HG03060 (cell line): Measurements from ENCODE around the gene GNAS.
"Not testable (repeated sequence)": the region's sequence is repeated elsewhere in the genome, so short reads cannot be mapped to it uniquely, and the experiment has no call there.

Source experiments
- ATAC-seq: cut with Tn5 transposase; IDR thresholded peaks from one replicate; pipeline ENCODE4 v1.9.1; 2021; ENCODE audit warnings: low read depth, moderate number of reproducible peaks; ENCODE audit not compliant: unreplicated experiment

Gene GNAS

DNA sequence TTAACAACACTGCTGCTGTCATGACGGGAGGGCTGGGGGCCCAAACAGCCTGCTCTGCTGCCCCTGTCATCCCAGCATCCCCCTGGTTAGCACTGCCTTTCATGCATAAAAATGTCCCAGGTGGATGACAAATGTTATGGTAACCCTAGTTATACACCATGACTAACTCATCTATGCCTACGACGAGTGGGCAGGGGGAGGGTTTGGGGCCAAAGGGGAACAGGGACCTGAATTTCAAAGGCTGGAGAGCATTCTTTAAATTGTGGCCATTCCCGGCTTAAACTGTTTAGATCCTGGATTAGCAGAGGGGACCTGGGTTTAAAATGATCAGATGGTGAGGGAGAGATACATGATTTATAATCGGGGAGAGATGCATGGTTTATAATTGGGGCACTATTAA lies 26.2 kb upstream of the GNAS start:
- no peak for ATAC-seq

DNA sequence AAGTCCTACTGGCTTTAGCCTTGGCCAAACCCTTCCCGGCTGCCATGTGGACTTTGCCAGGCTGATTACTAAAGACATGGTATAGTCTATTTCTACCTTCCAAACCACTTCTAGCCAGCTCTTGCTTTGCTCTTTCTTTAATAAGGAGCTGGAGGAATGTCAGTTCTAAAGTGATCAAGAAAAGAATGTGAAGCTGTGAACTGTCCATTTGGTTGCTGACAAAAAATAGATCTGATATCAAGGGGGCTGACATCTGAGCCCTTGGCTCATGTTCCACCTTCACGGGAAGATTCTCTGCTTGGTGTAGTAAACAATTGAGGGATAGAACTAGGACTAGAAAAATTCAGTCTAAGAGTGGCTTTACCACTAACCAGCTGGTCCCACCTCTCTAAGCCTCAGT lies 24.4 kb upstream of the GNAS start:
- no peak for ATAC-seq

DNA sequence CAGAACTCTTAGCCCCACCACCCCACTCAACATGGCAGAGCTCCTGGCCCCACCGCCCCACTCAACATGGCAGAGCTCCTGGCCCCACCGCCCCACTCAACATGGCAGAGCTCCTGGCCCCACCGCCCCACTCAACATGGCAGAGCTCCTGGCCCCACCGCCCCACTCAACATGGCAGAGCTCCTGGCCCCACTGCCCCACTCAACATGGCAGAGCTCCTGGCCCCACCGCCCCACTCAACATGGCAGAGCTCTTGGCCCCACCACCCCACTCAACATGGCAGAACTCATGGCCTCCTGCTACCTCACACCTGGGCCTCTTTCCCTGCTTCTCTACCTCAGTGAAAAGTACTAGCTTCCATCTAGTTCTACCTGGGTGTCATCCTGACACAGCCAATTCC lies 23.7 kb upstream of the GNAS start:
- not testable (repeated sequence) for ATAC-seq

DNA sequence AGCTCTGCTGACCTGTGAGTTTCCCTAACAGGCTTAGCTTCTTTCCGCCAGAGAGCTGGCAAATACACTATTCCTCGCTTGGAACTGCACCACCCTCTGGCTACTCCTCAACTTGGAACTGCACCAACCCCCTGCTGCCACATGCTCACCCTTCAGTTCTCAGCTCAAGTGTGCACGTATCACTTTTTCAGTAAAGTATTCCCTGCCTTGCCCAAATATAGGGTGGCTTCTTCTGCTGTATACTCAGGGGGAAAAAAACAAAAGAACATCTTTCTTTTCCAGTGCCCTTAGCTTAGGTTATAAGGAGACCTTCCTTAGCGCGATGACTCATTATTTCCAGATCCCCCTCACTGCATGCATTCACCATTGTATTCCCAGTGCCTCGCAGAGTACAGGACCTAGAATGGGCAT lies 23.0 kb upstream of the GNAS start:
- no peak for ATAC-seq

DNA sequence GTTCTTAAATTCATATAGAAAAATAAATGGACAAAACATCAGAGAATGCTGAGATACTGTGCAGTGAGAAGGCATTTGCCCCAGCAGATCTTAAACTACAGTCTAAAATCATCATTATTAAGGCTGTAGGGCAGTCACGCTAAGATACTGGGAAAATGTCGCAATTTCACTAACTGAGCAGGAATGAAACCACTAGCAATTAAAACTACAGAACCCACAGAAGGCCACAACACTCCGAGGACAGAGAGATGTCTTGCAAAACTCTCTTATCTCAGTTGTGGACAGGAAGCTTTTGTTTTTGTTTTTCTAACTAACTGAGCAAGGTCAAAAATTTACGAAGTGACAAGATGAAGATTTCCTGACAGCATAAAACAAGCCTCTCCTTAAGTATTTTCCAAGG lies 20.1 kb upstream of the GNAS start:
- no peak for ATAC-seq

DNA sequence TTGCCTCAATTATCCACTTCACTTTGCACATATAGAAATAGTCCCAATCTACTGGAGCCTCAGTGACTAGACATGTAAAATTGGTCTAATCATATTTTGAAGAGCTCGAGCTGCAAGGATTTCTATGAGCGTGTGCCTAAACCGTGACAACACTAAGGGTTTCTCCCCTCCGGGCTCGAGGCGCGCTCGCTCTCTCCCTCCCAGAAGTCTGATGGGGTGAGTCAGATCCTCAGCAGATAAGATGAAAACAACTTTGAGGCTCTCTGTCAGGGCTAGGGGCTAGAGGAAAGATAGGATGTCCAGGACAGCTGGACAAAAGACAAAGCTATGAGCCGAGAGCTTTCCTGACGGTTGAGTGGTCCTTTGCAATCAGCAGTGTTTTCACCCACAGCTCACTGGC lies 18.6 kb upstream of the GNAS start:
- ATAC-seq = no peak

DNA sequence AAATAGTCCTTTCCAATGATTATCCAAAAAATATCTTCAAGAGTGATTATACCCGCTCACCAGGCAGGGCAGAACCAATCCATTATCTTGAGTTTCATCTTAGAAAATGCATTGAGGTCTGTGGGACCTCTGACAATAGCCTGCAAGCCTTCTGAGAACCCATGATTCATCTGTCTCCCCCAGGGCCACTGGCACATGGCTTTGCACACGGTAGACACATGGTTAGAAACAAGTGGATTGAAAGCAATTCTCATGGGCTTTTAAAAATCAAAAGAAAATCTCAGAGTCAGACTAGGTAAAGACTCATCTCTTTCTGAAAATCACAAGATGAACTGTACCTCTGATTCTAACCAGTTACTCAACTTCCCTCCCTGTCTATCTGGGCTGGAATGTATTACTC lies 17.3 kb upstream of the GNAS start:
- ATAC-seq = no peak

DNA sequence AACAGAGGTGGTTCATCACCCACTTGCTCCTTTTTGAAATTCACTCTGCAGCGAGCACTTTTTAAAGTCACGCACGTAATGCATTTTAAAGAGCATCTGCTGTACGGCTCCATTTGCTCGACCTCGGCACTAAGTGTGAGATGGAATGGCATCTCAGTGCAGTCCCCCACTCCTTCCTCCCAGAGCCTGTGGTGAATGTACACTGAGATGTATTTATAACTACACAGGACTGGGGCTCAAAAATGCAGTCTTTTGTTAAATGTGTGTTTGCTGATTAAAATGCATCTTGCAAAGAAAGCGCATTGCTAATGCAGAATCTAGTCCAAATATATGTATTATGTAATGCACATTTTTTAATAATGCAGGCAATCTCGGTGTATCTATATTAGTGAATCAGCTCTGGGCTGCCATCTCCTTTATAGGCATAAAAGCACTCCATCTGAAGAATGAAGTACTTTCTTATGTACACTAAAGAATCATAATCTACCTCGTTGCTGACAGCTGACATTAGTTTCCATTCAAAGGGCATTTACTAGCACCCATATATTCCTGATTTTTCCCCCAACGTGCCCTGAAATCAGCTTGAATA lies 15.8 kb upstream of the GNAS start:
- no peak for ATAC-seq

DNA sequence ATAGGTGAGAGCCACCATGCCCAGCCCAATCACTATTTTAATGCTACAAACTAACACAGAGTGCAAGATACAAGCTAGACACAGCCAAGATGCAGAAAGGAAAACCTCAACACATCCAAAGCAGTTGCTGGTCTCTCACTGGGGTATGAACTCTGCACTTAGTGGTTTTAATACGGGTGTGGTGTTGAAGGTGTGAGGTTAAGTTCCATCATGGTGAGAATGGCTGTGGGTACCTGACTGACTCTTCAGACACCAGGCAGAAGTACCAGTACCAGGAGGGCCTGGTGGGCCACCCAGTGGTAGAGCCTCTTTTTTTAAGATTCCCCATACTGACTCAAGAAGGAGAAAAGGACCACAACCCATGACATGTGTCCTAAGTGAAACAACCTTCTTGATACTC lies 14.8 kb upstream of the GNAS start:
- ATAC-seq = no peak

DNA sequence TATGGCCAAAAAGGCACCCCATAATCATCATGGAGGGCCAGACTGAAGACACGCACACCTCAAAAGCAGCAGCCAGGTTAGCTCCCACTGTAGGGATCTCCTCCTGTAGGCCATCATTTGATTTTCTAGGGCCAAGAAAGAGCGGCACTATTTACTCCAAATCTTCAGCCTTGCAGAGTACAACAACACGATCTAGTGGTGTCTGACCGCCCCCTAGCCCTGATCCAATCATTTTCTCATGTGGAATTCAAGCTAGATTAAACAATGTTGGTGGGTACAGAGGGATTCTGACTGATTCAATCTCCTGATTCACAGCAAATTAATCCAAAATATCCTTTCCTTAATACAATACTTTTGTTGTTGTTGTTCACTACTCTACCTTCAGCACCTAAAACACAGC lies 14.3 kb upstream of the GNAS start:
- no peak for ATAC-seq

DNA sequence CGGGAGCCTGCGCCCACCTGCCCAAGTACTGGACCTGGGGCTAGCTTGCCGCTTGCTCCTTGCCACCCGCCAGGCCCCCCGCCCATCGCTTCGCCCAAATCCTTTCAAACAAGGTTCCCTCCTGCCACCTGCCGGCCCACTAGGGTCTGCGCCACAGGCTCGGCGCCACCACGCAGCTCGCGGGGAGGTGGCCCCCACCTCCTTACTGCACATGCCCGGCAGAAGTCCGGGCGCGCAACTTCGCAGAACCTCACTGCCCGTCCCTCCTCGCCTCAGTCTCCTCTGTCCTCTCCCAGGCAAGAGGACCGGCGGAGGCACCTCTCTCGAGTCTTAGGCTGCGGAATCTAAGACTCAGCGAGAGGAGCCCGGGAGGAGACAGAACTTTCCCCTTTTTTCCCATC lies 13.0 kb upstream of the GNAS start:
- no peak for ATAC-seq

DNA sequence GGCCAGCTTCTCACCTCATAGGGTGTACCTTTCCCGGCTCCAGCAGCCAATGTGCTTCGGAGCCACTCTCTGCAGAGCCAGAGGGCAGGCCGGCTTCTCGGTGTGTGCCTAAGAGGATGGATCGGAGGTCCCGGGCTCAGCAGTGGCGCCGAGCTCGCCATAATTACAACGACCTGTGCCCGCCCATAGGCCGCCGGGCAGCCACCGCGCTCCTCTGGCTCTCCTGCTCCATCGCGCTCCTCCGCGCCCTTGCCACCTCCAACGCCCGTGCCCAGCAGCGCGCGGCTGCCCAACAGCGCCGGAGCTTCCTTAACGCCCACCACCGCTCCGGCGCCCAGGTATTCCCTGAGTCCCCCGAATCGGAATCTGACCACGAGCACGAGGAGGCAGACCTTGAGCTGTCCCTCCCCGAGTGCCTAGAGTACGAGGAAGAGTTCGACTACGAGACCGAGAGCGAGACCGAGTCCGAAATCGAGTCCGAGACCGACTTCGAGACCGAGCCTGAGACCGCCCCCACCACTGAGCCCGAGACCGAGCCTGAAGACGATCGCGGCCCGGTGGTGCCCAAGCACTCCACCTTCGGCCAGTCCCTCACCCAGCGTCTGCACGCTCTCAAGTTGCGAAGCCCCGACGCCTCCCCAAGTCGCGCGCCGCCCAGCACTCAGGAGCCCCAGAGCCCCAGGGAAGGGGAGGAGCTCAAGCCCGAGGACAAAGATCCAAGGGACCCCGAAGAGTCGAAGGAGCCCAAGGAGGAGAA lies 12.3 kb upstream of the GNAS start:
- ATAC-seq = no peak

DNA sequence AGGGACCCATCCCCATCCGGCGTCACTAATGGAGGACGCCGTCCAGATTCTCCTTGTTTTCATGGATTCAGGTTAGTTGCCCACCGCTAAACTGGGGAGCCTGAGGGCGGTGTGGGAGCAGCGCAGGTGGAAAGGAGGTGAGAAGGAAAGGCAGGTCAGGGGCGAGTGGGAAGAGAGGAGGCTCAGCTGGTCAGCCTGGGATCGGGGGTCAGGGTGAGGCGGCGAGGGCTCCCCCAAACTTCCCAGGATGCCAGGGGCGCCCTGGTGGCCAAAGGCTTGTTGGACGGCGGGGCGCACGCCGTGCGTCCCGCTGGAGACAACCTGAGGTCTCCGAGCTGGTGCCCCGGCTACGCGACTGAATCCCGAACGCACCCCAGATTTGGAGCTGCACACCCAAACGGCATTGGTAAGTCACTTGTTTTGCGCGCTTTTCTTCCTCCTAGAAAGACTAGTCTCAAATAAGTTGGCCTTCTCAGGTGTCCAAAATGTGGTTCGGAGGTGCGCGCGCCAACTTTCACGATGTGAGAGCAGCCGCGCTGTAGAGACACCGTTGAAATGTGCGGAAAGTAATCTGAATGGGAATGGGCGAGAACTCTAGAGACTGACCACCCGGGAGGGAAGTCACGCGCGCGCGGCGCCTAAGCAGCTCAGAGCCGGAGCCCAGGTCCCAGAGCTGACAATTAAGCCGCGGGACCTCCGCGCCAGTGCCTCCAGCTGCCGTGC lies 11.5 kb upstream of the GNAS start:
- ATAC-seq = no peak

DNA sequence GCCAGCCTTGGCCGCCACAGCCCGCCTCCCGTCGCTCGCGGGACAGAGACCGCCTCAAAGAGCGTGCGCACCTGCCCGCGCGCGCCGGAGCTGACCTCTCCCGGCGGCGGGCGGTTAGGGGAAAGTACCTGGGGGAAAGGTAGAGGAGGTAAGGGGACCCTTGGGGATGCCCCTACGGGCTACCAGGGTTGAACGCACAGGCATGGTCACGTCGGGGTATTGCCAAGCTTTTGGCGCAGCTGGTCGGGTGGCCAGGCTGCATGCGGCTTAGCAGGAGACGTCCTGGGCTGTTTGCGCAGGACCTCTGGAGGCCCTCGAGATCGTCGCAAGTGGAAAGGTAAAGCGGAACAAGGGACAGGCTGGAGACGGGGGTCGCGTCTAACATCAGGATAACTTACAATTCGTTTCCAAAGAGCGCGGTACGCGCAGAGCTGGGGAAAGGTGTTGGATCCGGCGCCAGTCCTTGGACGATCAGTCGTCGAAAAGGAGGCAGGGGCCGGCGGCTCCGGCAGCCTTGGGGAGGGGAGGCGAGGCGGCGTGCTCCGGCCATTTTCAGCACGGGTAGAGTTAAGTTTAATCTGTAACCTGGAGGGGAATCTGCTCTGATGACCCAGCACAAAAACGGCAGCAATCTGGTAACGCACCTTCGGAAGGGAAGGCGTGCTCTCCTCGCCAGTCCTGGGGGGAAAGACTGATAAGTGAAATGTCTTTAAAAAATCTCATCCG lies 10.8 kb upstream of the GNAS start:
- ATAC-seq = no peak

DNA sequence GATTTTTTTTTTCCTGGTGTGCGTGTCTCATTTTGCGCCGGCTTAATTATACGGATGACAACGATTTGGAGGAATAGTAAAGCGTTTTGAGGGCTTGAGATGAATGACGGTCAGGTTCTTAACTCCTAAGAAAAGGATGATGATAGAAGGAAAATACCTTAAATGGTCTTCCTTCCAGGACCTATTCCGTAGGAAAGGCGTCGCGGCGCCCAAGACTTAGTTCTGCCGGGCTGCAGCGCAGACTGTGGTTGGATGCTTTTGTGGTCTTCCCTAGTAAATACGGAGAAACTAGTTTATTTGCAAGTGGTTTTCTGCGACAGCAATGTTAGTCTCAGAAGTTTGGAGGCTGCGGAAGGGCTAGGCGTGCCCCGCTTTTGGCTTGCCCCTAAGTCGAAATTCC lies 10.2 kb upstream of the GNAS start:
- ATAC-seq = no peak

DNA sequence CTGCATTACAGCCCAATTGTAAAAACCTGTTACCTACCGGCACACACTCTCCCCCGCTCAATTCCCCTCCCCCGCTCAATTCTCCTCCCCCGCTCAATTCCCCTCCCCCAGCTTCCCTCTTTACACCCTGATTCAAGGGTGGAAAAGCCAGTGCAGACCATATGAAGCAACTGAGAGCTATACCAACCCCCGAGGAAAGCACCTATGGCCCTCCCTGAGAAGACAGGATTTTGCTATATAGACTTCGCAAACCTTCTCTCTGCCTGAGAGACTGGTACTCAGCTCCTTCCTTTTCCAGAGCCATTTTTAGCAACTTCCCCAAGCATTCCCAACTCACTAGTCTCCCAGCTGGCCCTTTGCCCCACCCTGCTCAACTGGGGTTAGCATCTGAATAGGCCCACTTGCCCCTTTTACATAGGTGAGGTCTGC lies 9.4 kb upstream of the GNAS start:
- ATAC-seq = no peak

DNA sequence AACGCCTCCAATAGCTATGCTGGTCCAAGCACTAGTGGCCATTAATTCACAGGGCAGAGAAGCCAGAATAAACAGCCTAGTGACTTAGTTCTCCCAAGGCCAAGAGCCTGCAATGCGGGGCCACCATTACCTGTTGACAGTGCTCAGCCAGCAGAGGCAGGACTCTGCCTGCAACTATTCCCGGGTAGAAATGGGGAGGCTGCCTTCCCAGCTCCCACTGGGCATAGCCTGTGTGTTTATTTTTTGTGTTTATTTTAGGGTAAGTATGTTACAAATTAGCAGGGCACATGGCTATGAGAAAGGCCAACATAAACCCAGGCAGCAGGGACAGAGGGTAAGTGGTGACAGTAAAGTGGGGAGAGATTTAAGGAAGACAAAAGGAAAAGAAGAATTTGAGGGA lies 6.8 kb upstream of the GNAS start:
- ATAC-seq = no peak

DNA sequence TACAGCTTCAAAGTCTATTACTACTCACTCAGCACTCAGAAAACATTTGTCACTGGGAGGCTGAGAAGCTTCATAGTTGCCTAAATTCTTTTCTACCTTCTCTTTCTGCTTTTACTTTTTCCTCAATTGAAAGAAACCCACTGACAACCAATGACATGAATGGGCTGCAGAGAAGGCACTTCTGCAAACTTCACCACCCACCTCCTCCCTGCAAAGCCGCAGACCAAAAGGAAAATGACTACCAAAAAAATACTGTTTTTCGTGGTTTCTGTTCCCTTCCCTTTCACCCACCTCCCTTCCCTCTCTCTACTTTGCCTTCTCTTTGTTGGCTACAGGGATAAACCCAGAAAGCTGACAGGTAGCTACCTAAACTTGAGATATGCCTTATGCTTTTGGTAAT lies 5.1 kb upstream of the GNAS start:
- no peak for ATAC-seq

DNA sequence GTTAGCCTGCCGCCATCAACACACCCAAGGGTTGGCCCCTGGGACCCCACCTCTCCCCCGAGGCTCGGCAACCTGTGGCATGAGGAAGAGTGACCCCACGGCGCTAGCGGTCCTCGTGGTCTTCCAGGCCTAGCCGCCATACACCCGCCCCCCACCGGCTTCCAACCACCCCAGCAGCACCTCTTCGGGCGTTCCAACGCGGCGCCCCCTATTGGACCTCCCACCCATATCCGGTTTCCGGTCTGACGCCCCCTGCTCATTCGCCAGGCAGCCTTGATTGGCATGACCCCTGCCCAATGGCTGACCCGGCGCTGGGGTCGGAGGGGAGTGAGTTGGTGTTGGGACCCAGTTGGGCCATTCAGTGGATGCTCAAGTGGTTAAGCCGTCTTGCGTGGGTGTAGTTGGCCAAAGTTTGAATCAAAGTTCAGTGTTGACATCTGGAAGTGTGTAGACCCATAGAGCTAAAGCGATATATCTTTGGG lies 1.8 kb upstream of the GNAS start, which contains the start of gene GNAS-AS1:
GNAS-AS1 (minus strand) TSS at position 210 of the 482 bp plus-strand sequence.
- peak; percentile 57 for ATAC-seq

DNA sequence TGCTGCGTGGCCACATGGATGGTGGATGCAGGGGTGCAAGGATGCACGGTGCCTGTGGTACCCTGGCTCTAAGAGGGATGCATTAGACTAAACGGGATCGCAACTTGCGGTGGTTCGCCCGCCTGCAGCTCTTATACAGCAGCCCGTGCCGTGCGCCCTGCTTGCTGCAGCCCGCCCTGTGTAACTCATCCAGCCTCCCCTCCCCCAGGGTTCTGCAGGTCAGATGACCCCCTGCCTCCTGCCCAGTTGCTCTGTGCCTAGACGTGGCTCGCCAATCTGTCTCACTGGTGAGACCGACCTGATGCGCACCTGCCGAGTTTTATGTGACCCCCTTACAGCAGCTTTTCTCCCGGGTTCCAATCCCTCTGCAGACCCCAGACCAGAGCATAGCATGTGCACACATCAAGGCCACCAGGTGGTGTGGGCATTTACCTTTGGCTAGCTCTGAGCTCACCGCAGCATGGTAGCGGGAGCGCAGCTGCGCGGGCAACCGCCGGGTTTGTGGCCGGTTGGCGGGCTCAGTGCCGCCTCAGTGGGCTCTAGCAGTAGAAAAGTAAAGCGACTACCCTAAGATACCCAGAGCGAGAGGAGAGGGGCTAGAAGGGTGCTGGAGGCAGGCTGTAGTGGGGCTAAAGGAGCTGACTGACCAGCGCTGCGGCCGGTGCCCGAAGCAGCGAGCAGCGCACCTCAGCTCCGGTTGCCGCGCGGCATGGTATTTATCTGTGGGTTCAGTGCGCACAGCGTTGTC lies 1.1 kb upstream of the GNAS start:
- peak; percentile 13 for ATAC-seq
